ENCODE measurements around the gene KRTAP5-1.
"Not testable (repeated sequence)": the region's sequence is repeated elsewhere in the genome, so short reads cannot be mapped to it uniquely, and the experiment has no call there.

KRTAP5-1 gene

GRCh38 chr11:1601663-1602062 is 16.6 kb upstream of the KRTAP5-1 start:
- DNase-seq, result not testable (repeated sequence)

- DNase-seq, result no peak
Observed at GRCh38 chr11:1600626-1601025, 15.5 kb upstream of the KRTAP5-1 start.

GRCh38 chr11:1598816-1599215 is 13.7 kb upstream of the KRTAP5-1 start:
- no peak for DNase-seq

GRCh38 chr11:1598406-1598805 is 13.3 kb upstream of the KRTAP5-1 start:
- DNase-seq, result not testable (repeated sequence)

GRCh38 chr11:1597994-1598380 is 12.9 kb upstream of the KRTAP5-1 start, which contains the start of gene KRTAP5-2:
TSS of gene KRTAP5-2 (minus strand) at chr11:1598294. CDS start at chr11:1598250, 44 bp downstream.
- DNase-seq, result no peak

GRCh38 chr11:1597331-1597993 is 12.4 kb upstream of the KRTAP5-1 start:
- no peak for DNase-seq

- not testable (repeated sequence) for DNase-seq
Observed at GRCh38 chr11:1596576-1597121, 11.6 kb upstream of the KRTAP5-1 start.

GRCh38 chr11:1595994-1596575 is 11.0 kb upstream of the KRTAP5-1 start:
- DNase-seq, result not testable (repeated sequence)

GRCh38 chr11:1592628-1593027 is 7.5 kb upstream of the KRTAP5-1 start:
- no peak for DNase-seq

GRCh38 chr11:1589996-1590395 is 4.9 kb upstream of the KRTAP5-1 start:
- DNase-seq, result no peak

- peak; percentile 69 to 89 (median 78) for DNase-seq
Observed at GRCh38 chr11:1589191-1589963, 4.3 kb upstream of the KRTAP5-1 start.

- DNase-seq, result no peak
Observed at GRCh38 chr11:1586699-1587098, 1.6 kb upstream of the KRTAP5-1 start.

- not testable (repeated sequence) for DNase-seq
Observed at GRCh38 chr11:1582909-1583308, 2.2 kb downstream of the KRTAP5-1 start.

GRCh38 chr11:1581976-1582375 is 3.1 kb downstream of the KRTAP5-1 start:
- no peak for DNase-seq

GRCh38 chr11:1576825-1577224 is 8.3 kb downstream of the KRTAP5-1 start:
- DNase-seq, result no peak

- DNase-seq, result not testable (repeated sequence)
Observed at GRCh38 chr11:1575756-1576155, 9.3 kb downstream of the KRTAP5-1 start.

GRCh38 chr11:1574933-1575242 is 10.2 kb downstream of the KRTAP5-1 start:
- no peak for DNase-seq

GRCh38 chr11:1574238-1574932 is 10.7 kb downstream of the KRTAP5-1 start:
- peak; percentile 47 to 73 (median 66) for DNase-seq

GRCh38 chr11:1573903-1574237 is 11.2 kb downstream of the KRTAP5-1 start:
- DNase-seq, result no peak

- DNase-seq, result no peak
Observed at GRCh38 chr11:1573077-1573902, 11.8 kb downstream of the KRTAP5-1 start.

GRCh38 chr11:1572197-1573076 is 12.6 kb downstream of the KRTAP5-1 start, which contains the start of gene DUSP8:
TSS of gene DUSP8 (minus strand) at chr11:1572271. CDS start at chr11:1565826, 6,445 bp downstream.
- DNase-seq, result peak; percentile 88 to 95 (median 92)

Data from suppressor macrophage (primary cell).